Uterus (tissue), 2 donors: ENCODE measurements around the gene PPL.

ENCODE experiments used
- CTCF ChIP-seq, 4 experiments: fragments of 200-600 bp in 2 of 4; fragments of 450-650 bp in 2 of 4; sonication (generic) in 2 of 4; IDR thresholded peaks; one replicate each; pipeline ENCODE4 v1.5.1; 2016 to 2019; ENCODE audit warnings: antibody characterized with exemption in 4 of 4, mild to moderate bottlenecking in 2 of 4, moderate library complexity in 1 of 4
- POLR2A ChIP-seq, 2 donors: fragments of 450-650 bp; IDR thresholded peaks; one replicate each; pipeline ENCODE4 v1.6.1; 2016; ENCODE audit warnings: antibody characterized with exemption in 2 of 2, mild to moderate bottlenecking in 1 of 2, moderate library complexity in 1 of 2

GRCh38 chr16:4888428-4889135 lies 48.4 kb downstream of the PPL start:
- TF ChIP-seq CTCF (IDR thresholded peaks at IDR 0.05), result no peak
- TF ChIP-seq POLR2A (IDR thresholded peaks at IDR 0.05), result no peak
